HEK293 (cell line): Measurements from ENCODE around the gene MED25.

Source experiments
- AEBP2 ChIP-seq: fragments of 450-650 bp; formaldehyde crosslinking; IDR thresholded peaks from 2 replicates; pipeline ENCODE4 v1.5.1; 2016; ENCODE audit warnings: missing biosample characterization, missing genetic modification characterization, borderline replicate concordance
- BCL11A ChIP-seq: fragments of 450-650 bp; formaldehyde crosslinking; IDR thresholded peaks from 2 replicates; pipeline ENCODE4 v1.5.1; 2016; ENCODE audit warnings: low read depth, missing biosample characterization, missing genetic modification characterization
- HOXC10 ChIP-seq: sonication (generic); formaldehyde crosslinking; IDR thresholded peaks from 2 replicates; pipeline ENCODE4 v1.8.1; 2023; ENCODE audit warnings: mild to moderate bottlenecking, missing genetic modification reagents
- KLF16 ChIP-seq: fragments of 450-650 bp; formaldehyde crosslinking; IDR thresholded peaks from 2 replicates; pipeline ENCODE4 v1.5.1; 2017; ENCODE audit warnings: missing biosample characterization, missing genetic modification characterization
- OVOL3 ChIP-seq: fragments of 450-650 bp; formaldehyde crosslinking; IDR thresholded peaks from 2 replicates; pipeline ENCODE4 v1.5.1; 2016; ENCODE audit warnings: missing biosample characterization, missing genetic modification characterization
- PATZ1 ChIP-seq: fragments of 450-650 bp; formaldehyde crosslinking; IDR thresholded peaks from 2 replicates; pipeline ENCODE4 v1.5.1; 2016; ENCODE audit warnings: missing biosample characterization, missing genetic modification characterization
- RBAK ChIP-seq: fragments of 450-650 bp; formaldehyde crosslinking; IDR thresholded peaks from 2 replicates; pipeline ENCODE4 v1.5.1; 2016; ENCODE audit warnings: missing biosample characterization, missing genetic modification characterization
- ZBTB7A ChIP-seq: fragments of 450-650 bp; formaldehyde crosslinking; IDR thresholded peaks from 2 replicates; pipeline ENCODE4 v1.5.1; 2016; ENCODE audit warnings: low read depth, missing biosample characterization, missing genetic modification characterization
- ZNF146 ChIP-seq: fragments of 450-650 bp; formaldehyde crosslinking; IDR thresholded peaks from 2 replicates; pipeline ENCODE4 v1.5.1; 2016; ENCODE audit warnings: missing biosample characterization, missing genetic modification characterization
- ZNF155 ChIP-seq: fragments of 450-650 bp; formaldehyde crosslinking; IDR thresholded peaks from 2 replicates; pipeline ENCODE4 v1.5.1; 2016; ENCODE audit warnings: missing biosample characterization, missing genetic modification characterization
- ZNF157 ChIP-seq: fragments of 450-650 bp; formaldehyde crosslinking; IDR thresholded peaks from 2 replicates; pipeline ENCODE4 v1.5.1; 2016; ENCODE audit warnings: missing biosample characterization, missing genetic modification characterization
- ZNF175 ChIP-seq: fragments of 450-650 bp; formaldehyde crosslinking; IDR thresholded peaks from 2 replicates; pipeline ENCODE4 v1.5.1; 2016; ENCODE audit warnings: missing biosample characterization, missing genetic modification characterization
- ZNF18 ChIP-seq: fragments of 450-650 bp; formaldehyde crosslinking; IDR thresholded peaks from 2 replicates; pipeline ENCODE4 v1.5.1; 2016; ENCODE audit warnings: missing biosample characterization, missing genetic modification characterization
- ZNF341 ChIP-seq: fragments of 450-650 bp; formaldehyde crosslinking; IDR thresholded peaks from 2 replicates; pipeline ENCODE4; 2016; ENCODE audit warnings: low read depth, missing biosample characterization, missing genetic modification characterization
- ZNF398 ChIP-seq: fragments of 450-650 bp; formaldehyde crosslinking; IDR thresholded peaks from 2 replicates; pipeline ENCODE4 v1.5.1; 2017; ENCODE audit warnings: missing biosample characterization, missing genetic modification characterization
- ZNF518A ChIP-seq: fragments of 450-650 bp; formaldehyde crosslinking; conservative IDR thresholded peaks from 2 replicates; pipeline ENCODE4 v1.5.1; 2016; ENCODE audit warnings: low read depth, missing biosample characterization, missing genetic modification characterization
- ZNF530 ChIP-seq: fragments of 450-650 bp; formaldehyde crosslinking; IDR thresholded peaks from 2 replicates; pipeline ENCODE4 v1.5.1; 2016; ENCODE audit warnings: low read depth, missing biosample characterization, missing genetic modification characterization
- ZNF560 ChIP-seq: fragments of 450-650 bp; formaldehyde crosslinking; IDR thresholded peaks from 2 replicates; pipeline ENCODE4 v1.5.1; 2017; ENCODE audit warnings: missing biosample characterization, missing genetic modification characterization, borderline replicate concordance
- ZNF571 ChIP-seq: fragments of 450-650 bp; formaldehyde crosslinking; IDR thresholded peaks from 2 replicates; pipeline ENCODE4 v1.5.0; 2017; ENCODE audit warnings: missing biosample characterization, missing genetic modification characterization
- ZNF624 ChIP-seq: fragments of 450-650 bp; formaldehyde crosslinking; IDR thresholded peaks from 2 replicates; pipeline ENCODE4 v1.5.1; 2017; ENCODE audit warnings: missing biosample characterization, missing genetic modification characterization
- ZNF626 ChIP-seq: fragments of 450-650 bp; sonication (Bioruptor Pico); formaldehyde crosslinking; IDR thresholded peaks from 2 replicates; pipeline ENCODE4 v1.5.1; 2018; ENCODE audit warnings: missing biosample characterization, missing genetic modification characterization, inconsistent platforms
- ZNF660 ChIP-seq: fragments of 450-650 bp; IDR thresholded peaks from 2 replicates; pipeline ENCODE4 v1.5.1; 2018; ENCODE audit warnings: missing biosample characterization, mild to moderate bottlenecking, missing genetic modification characterization
- ZNF76 ChIP-seq: fragments of 450-650 bp; formaldehyde crosslinking; IDR thresholded peaks from 2 replicates; pipeline ENCODE4; 2016; ENCODE audit warnings: low read depth, missing biosample characterization, missing genetic modification characterization, borderline replicate concordance
- ZNF768 ChIP-seq: fragments of 450-650 bp; formaldehyde crosslinking; IDR thresholded peaks from 2 replicates; pipeline ENCODE4 v1.5.1; 2018; ENCODE audit warnings: missing biosample characterization, mild to moderate bottlenecking, missing genetic modification characterization
- ZNF776 ChIP-seq: fragments of 450-650 bp; formaldehyde crosslinking; IDR thresholded peaks from 2 replicates; pipeline ENCODE4 v1.5.0; 2017; ENCODE audit warnings: missing biosample characterization, missing genetic modification characterization, borderline replicate concordance
- ZNF792 ChIP-seq: fragments of 450-650 bp; formaldehyde crosslinking; IDR thresholded peaks from 2 replicates; pipeline ENCODE4 v1.5.1; 2016; ENCODE audit warnings: missing biosample characterization, missing genetic modification characterization
- ZNF830 ChIP-seq: fragments of 450-650 bp; IDR thresholded peaks from 2 replicates; pipeline ENCODE4 v1.5.0; 2018; ENCODE audit warnings: missing biosample characterization, missing genetic modification characterization, low read depth, mild to moderate bottlenecking, moderate library complexity
- ZNF843 ChIP-seq: fragments of 450-650 bp; formaldehyde crosslinking; IDR thresholded peaks from 2 replicates; pipeline ENCODE4 v1.5.1; 2016; ENCODE audit warnings: missing biosample characterization, missing genetic modification characterization

Gene MED25

GRCh38 chr19:49876422-49877019 lies 58.4 kb downstream of the MED25 start (continued):
- TF ChIP-seq ZNF518A (tag by site-specific recombination): peak; percentile 28; the same call in 1 of the 2 replicates
- TF ChIP-seq ZNF530 (tag by site-specific recombination): no peak
- TF ChIP-seq ZNF776 (tag by site-specific recombination): no peak
- TF ChIP-seq ZNF624 (tag by site-specific recombination): no peak
- TF ChIP-seq ZNF157: no peak; the same call in 1 of the 2 replicates
- no peak; the same call in 1 of the 2 replicates for TF ChIP-seq PATZ1 (tag by site-specific recombination)
- no peak for TF ChIP-seq ZNF768 (tag by site-specific recombination)
- TF ChIP-seq ZNF341: no peak
- no peak for TF ChIP-seq ZNF155 (tag by site-specific recombination)
- no peak for TF ChIP-seq HOXC10 (CRISPR knock-in tag)
- no peak for TF ChIP-seq ZNF660 (tag by site-specific recombination)
- TF ChIP-seq KLF16 (tag by site-specific recombination): peak; percentile 88
- no peak for TF ChIP-seq BCL11A (tag by site-specific recombination)
- TF ChIP-seq AEBP2 (tag by site-specific recombination): no peak
- TF ChIP-seq ZNF76 (tag by site-specific recombination): peak; percentile 82; the same call in 1 of the 2 replicates
- no peak for TF ChIP-seq ZNF830
- TF ChIP-seq ZNF571 (tag by site-specific recombination): no peak
- TF ChIP-seq ZNF843 (tag by site-specific recombination): peak; percentile 52
- no peak for TF ChIP-seq ZNF626 (tag by site-specific recombination)
- TF ChIP-seq RBAK: peak; percentile 51; the same call in 1 of the 2 replicates
- no peak for TF ChIP-seq ZNF146 (tag by site-specific recombination)
- no peak for TF ChIP-seq ZNF175
- TF ChIP-seq ZNF398: no peak
- no peak for TF ChIP-seq ZNF18
- no peak; the same call in 1 of the 2 replicates for TF ChIP-seq ZBTB7A
- no peak; the same call in 1 of the 2 replicates for TF ChIP-seq ZNF792 (tag by site-specific recombination)
- no peak; the same call in 1 of the 2 replicates for TF ChIP-seq OVOL3 (tag by site-specific recombination)
- TF ChIP-seq ZNF560 (tag by site-specific recombination): no peak
